ENCODE measurements around the gene HS1BP3.

DNA sequence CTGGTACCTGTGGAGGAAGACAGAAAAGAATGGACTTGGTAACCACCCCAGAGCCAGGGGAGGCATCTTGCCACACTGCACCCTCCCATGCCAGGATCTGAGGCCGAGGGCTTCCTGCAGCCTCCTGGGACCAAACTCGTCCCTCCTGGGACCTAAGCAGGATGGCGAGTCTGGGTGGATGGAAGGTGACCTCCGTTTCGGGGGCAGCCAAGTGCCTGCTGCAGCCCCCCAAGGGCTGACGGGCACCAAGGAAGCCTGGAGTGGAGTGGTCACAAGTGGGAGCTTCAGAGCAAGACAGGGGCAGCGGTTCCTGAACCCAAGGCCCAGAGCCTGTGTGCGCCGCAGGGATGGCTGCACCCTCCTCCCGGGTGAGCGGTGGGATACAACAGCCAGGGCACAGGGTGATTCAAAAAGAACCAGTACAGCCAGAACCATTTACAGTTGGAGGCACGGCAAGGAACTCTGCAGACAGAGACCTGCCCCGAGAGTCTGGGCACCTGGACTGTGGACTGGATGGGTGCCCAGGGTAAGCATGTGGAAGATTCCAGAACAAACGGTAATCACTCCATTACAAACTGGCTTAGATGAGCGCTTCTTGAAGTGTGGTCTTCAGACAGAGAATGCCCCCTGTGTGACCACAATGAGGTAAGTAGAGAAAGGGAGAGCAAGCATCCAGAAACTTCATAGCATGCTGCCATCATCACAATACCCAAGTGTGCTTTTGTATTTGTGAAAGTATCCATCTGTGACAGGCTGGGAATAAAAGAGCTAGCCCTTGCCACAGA is 12.1 kb downstream of the HS1BP3 start:
- TF ChIP-seq, protein P1, sequence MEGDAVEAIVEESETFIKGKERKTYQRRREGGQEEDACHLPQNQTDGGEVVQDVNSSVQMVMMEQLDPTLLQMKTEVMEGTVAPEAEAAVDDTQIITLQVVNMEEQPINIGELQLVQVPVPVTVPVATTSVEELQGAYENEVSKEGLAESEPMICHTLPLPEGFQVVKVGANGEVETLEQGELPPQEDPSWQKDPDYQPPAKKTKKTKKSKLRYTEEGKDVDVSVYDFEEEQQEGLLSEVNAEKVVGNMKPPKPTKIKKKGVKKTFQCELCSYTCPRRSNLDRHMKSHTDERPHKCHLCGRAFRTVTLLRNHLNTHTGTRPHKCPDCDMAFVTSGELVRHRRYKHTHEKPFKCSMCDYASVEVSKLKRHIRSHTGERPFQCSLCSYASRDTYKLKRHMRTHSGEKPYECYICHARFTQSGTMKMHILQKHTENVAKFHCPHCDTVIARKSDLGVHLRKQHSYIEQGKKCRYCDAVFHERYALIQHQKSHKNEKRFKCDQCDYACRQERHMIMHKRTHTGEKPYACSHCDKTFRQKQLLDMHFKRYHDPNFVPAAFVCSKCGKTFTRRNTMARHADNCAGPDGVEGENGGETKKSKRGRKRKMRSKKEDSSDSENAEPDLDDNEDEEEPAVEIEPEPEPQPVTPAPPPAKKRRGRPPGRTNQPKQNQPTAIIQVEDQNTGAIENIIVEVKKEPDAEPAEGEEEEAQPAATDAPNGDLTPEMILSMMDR (IDR thresholded peaks at IDR 0.05): no peak
- TF ChIP-seq POLR2A (IDR thresholded peaks at IDR 0.05): no peak
